Neuronal stem cell (in vitro differentiated cells): ENCODE results near the gene HPS4.

Experiments used
- DNase-seq: peaks from one replicate; pipeline ENCODE4 v3.0.0-alpha.2; 2013; ENCODE audit warnings: low spot score
- H2AFZ ChIP-seq: one replicate; pipeline ENCODE4 v1.6.1; 2013; ENCODE audit warnings: mild to moderate bottlenecking, low read length, inconsistent platforms
- H2AK5ac ChIP-seq: 2 replicates; pipeline ENCODE4 v1.6.1; 2013; ENCODE audit warnings: low read depth, mild to moderate bottlenecking, inconsistent platforms, low read length, moderate library complexity, mixed read lengths
- H2BK120ac ChIP-seq: 2 replicates; pipeline ENCODE4 v1.6.1; 2013; ENCODE audit warnings: low read depth, mild to moderate bottlenecking, inconsistent platforms, low read length, moderate library complexity, mixed read lengths
- H2BK12ac ChIP-seq: one replicate; pipeline ENCODE4 v1.6.1; 2013; ENCODE audit warnings: low read length, inconsistent platforms
- H2BK15ac ChIP-seq: 2 replicates; pipeline ENCODE4 v1.6.1; 2013; ENCODE audit warnings: mild to moderate bottlenecking, low read length, inconsistent platforms, mixed read lengths
- H2BK5ac ChIP-seq: one replicate; pipeline ENCODE4 v1.6.1; 2013; ENCODE audit warnings: inconsistent platforms, mild to moderate bottlenecking, low read length, moderate library complexity
- H3K14ac ChIP-seq: one replicate; pipeline ENCODE4 v1.6.1; 2013; ENCODE audit warnings: low read length, inconsistent platforms
- H3K18ac ChIP-seq: 2 replicates; pipeline ENCODE4 v1.6.1; 2013; ENCODE audit warnings: low read length, inconsistent platforms
- H3K23ac ChIP-seq: 2 replicates; pipeline ENCODE4 v1.6.1; 2013; ENCODE audit warnings: low read depth, mild to moderate bottlenecking, mixed read lengths, low read length, inconsistent platforms; ENCODE audit not compliant: poor library complexity
- H3K27ac ChIP-seq: replicated peaks from 3 replicates; pipeline ENCODE4 v1.5.1; 2013; ENCODE audit warnings: low read length, inconsistent platforms
- H3K27me3 ChIP-seq, 3 experiments: 2 replicates each; pipeline ENCODE4 v1.6.1; 2013; ENCODE audit warnings: low read length in 3 of 3, mild to moderate bottlenecking in 2 of 3, inconsistent platforms in 1 of 3, low read depth in 1 of 3, mixed read lengths in 1 of 3, moderate library complexity in 1 of 3; ENCODE audit not compliant: control insufficient read depth in 3 of 3, insufficient read depth in 3 of 3
- H3K36me3 ChIP-seq, 2 donors: replicated peaks in 1 of 2; 2 replicates each; pipeline ENCODE4 v1.6.1; 2013; ENCODE audit warnings: low read length in 2 of 2; ENCODE audit not compliant: control insufficient read depth in 2 of 2, insufficient read depth in 2 of 2
- H3K4ac ChIP-seq: 2 replicates; pipeline ENCODE4 v1.6.1; 2013; ENCODE audit warnings: inconsistent platforms, mild to moderate bottlenecking, low read length, moderate library complexity
- H3K4me1 ChIP-seq, 2 donors: 1 replicate in 1 of 2; 2 replicates in 1 of 2; pipeline ENCODE4 v1.6.1; 2013; ENCODE audit warnings: low read length in 2 of 2, low read depth in 1 of 2; ENCODE audit not compliant: control insufficient read depth in 2 of 2, insufficient read depth in 1 of 2
- H3K4me2 ChIP-seq: one replicate; pipeline ENCODE4 v1.6.1; 2013; ENCODE audit warnings: mild to moderate bottlenecking, low read length, inconsistent platforms; ENCODE audit not compliant: insufficient read depth, poor library complexity, severe bottlenecking
- H3K4me3 ChIP-seq, 2 donors: 2 replicates each; pipeline ENCODE4 v1.5.1; 2013; ENCODE audit warnings: low read length in 2 of 2, mild to moderate bottlenecking in 2 of 2, inconsistent platforms in 1 of 2, moderate library complexity in 1 of 2
- H3K79me1 ChIP-seq: one replicate; pipeline ENCODE4 v1.6.1; 2013; ENCODE audit warnings: low read depth, mild to moderate bottlenecking, inconsistent platforms, low read length, moderate library complexity
- H3K9ac ChIP-seq: one replicate; pipeline ENCODE4 v1.6.1; 2013; ENCODE audit warnings: mild to moderate bottlenecking, low read depth, low read length, inconsistent platforms; ENCODE audit not compliant: poor library complexity
- H3K9me3 ChIP-seq, 2 donors: replicated peaks in 1 of 2; 2 replicates each; pipeline versions ENCODE3 to v1.6.1; 2013; ENCODE audit warnings: low read length in 2 of 2, mild to moderate bottlenecking in 2 of 2, inconsistent platforms in 1 of 2, low read depth in 1 of 2, mixed read lengths in 1 of 2, moderate library complexity in 1 of 2; ENCODE audit not compliant: control insufficient read depth in 2 of 2, insufficient read depth in 1 of 2
- H4K8ac ChIP-seq: one replicate; pipeline ENCODE4 v1.6.1; 2013; ENCODE audit warnings: low read depth, mild to moderate bottlenecking, inconsistent platforms, low read length, moderate library complexity
- H4K91ac ChIP-seq: one replicate; pipeline ENCODE4 v1.6.1; 2013; ENCODE audit warnings: low read length, low read depth, mild to moderate bottlenecking, inconsistent platforms; ENCODE audit not compliant: poor library complexity
- WGBS, 2 donors: extraction: QIAGEN DNeasy Blood & Tissue Kit; methylation state at CpG; one replicate each; pipeline ENCODE4 v1.1.7; 2013; ENCODE audit warnings: missing lambda C conversion rate in 2 of 2, mixed read lengths in 1 of 2; ENCODE audit not compliant: insufficient read length in 2 of 2, insufficient replicate concordance in 1 of 2; ENCODE audit errors: extremely low coverage in 2 of 2; 5-methylcytosine and 5-hydroxymethylcytosine counted together

Gene HPS4

DNA sequence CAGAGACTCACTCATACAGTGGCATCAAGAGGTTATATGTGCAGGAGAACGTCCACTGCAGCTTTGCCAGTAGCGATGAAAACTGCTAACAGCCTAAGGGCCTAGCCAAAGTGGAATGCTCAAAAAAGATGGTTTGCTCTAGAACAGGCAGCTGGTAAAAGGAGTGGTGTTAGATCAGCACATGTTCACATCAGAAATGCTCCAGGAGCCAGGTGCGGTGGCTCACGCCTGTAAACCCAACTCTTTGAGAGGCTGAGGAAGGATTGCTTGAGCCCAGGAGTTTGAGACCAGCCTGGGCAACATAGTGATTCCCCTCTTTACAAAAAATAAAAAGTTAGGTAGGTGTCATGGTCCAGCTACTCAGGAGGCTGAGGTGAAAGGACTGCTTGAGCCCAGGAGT, 39.0 kb upstream of the HPS4 start:
- Histone ChIP-seq H3K36me3 (peaks cover 0 to 53% of the 10 kb centered on the region in 2 donors), H3K23ac (no peak overlapping the region), H3K4me3 (no peak overlapping the region), H2AFZ (no peak overlapping the region), H2BK15ac (no peak overlapping the region), H2AK5ac (no peak overlapping the region), H3K14ac (no peak overlapping the region), H3K9me3 (no peaks in the 10 kb centered on the region), H3K4ac (no peak overlapping the region), H3K18ac (no peak overlapping the region), H3K27me3 (no peaks in the 10 kb centered on the region), H2BK120ac (no peak overlapping the region), H2BK12ac (no peak overlapping the region), H3K9ac (no peak overlapping the region), H4K8ac (no peak overlapping the region), H3K4me2 (no peak overlapping the region), H4K91ac (no peak overlapping the region), H2BK5ac (no peak overlapping the region), H3K4me1 (no peaks in the 10 kb centered on the region), H3K79me1 (peaks cover 2% of the 10 kb centered on the region), H3K27ac (no peak overlapping the region)
- WGBS, 2 donors, result no CpG with 5 or more reads among the region's 4 CpGs
- no peak for DNase-seq

- Histone ChIP-seq H2BK15ac (no peak overlapping the region), H3K9ac (no peak overlapping the region), H2AFZ (no peak overlapping the region), H3K27me3 (no peaks in the 10 kb centered on the region), H3K23ac (no peak overlapping the region), H3K79me1 (peaks cover 2% of the 10 kb centered on the region), H3K18ac (no peak overlapping the region), H3K9me3 (no peaks in the 10 kb centered on the region), H3K4me1 (no peaks in the 10 kb centered on the region), H3K27ac (no peak overlapping the region), H3K4me2 (no peak overlapping the region), H3K4ac (no peak overlapping the region), H3K4me3 (no peak overlapping the region), H4K8ac (no peak overlapping the region), H2BK5ac (no peak overlapping the region), H2AK5ac (no peak overlapping the region), H2BK12ac (no peak overlapping the region), H3K36me3 (peaks cover 0 to 47% of the 10 kb centered on the region in 2 donors), H4K91ac (no peak overlapping the region), H3K14ac (no peak overlapping the region), H2BK120ac (no peak overlapping the region)
- no peak for DNase-seq
- WGBS, 2 donors, result no CpG with 5 or more reads among the region's 2 CpGs
Observed at GRCh38 chr22:26522012-26522411, 38.4 kb upstream of the HPS4 start.

DNA sequence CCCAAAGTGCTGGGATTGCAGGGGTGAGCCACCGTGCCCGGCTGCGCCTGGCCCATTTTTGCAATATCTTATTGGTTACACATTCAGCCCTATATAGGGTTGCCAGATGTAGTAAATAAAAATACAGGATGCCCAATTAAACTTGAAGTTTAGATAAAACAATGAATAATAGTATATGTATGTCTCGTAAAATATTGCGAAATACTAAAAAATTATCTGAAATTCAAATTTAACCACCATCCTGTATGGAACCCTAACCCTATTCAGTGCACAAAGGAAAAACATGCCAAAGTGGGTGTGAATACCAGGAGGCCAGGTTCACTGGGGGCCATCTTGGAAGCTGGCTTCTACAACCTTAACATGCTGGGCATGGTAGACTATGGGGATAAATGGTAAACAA, 33.8 kb upstream of the HPS4 start:
- Histone ChIP-seq H2BK5ac (no peak overlapping the region), H2BK15ac (no peak overlapping the region), H2AK5ac (no peak overlapping the region), H3K4me2 (no peak overlapping the region), H3K23ac (no peak overlapping the region), H3K18ac (no peak overlapping the region), H3K4me3 (no peak overlapping the region), H3K79me1 (peaks cover 2% of the 10 kb centered on the region), H3K14ac (no peak overlapping the region), H3K4me1 (peaks cover 2 to 3% of the 10 kb centered on the region in 2 donors), H3K4ac (no peak overlapping the region), H3K27ac (no peak overlapping the region), H4K91ac (no peak overlapping the region), H3K9ac (no peak overlapping the region), H3K27me3 (no peaks in the 10 kb centered on the region), H2BK12ac (no peak overlapping the region), H2AFZ (no peak overlapping the region), H4K8ac (no peak overlapping the region), H3K36me3 (peaks cover 0 to 7% of the 10 kb centered on the region in 2 donors), H2BK120ac (no peak overlapping the region), H3K9me3 (no peaks in the 10 kb centered on the region)
- no CpG with 5 or more reads among the region's 5 CpGs for WGBS, 2 donors
- no peak for DNase-seq

DNA sequence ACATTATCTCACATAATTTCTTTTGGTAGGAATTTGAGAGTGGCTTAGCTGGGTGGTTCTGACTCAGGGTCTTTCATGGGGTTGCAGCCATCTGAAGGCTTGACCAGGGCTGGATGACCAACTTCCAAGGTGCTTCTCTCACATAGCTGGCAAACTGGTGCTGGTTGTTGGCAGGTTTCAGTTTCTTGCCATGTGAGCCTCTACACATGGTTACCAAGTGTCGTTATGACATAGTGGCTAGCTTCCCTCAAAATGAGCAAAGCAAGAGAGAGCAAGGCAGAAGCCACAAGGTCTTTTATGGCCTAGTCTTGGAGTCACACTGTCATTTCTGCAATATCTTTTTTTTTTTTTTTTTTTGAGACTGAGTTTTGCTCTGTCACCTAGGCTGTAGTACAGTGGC, 32.9 kb upstream of the HPS4 start:
- no peak overlapping the region for H3K4ac ChIP-seq
- no peak overlapping the region for H2BK5ac ChIP-seq
- H4K91ac ChIP-seq, result no peak overlapping the region
- no peaks in the 10 kb centered on the region for H3K36me3 ChIP-seq
- H2BK12ac ChIP-seq, result no peak overlapping the region
- no peak for DNase-seq
- no peak overlapping the region for H3K4me3 ChIP-seq
- no peak overlapping the region for H3K4me2 ChIP-seq
- H3K18ac ChIP-seq, result no peak overlapping the region
- no peak overlapping the region for H4K8ac ChIP-seq
- H3K14ac ChIP-seq, result no peak overlapping the region
- H2AK5ac ChIP-seq, result no peak overlapping the region
- WGBS, 2 donors, result no CpG with 5 or more reads among the region's 1 CpG
- H3K23ac ChIP-seq, result no peak overlapping the region
- no peak overlapping the region for H2AFZ ChIP-seq
- peaks cover 3% of the 10 kb centered on the region in 2 donors for H3K4me1 ChIP-seq
- H3K27ac ChIP-seq, result no peak overlapping the region
- H3K9ac ChIP-seq, result no peak overlapping the region
- H3K27me3 ChIP-seq, result no peaks in the 10 kb centered on the region
- H2BK15ac ChIP-seq, result no peak overlapping the region
- no peaks in the 10 kb centered on the region for H3K9me3 ChIP-seq
- no peak overlapping the region for H2BK120ac ChIP-seq
- H3K79me1 ChIP-seq, result peaks cover 2% of the 10 kb centered on the region
